Right lobe of liver (tissue), 4 donors: Measurements from ENCODE around the gene LMO7.

Experiments used
- POLR2A ChIP-seq: fragments of 450-650 bp; IDR thresholded peaks from one replicate; pipeline ENCODE4 v1.6.1; 2017; ENCODE audit warnings: antibody characterized with exemption, mild to moderate bottlenecking
- TF ChIP-seq, protein P1 (sequence below), 4 donors: fragments of 200-600 bp in 3 of 4; fragments of 450-650 bp in 1 of 4; IDR thresholded peaks; one replicate each; pipeline versions ENCODE4 v1.5.1 to v1.8.0; 2016 to 2022; ENCODE audit warnings: antibody characterized with exemption in 4 of 4, mild to moderate bottlenecking in 2 of 4
- donor health status: DM: no; HTN: no; CAD: no.
- donor health status: DM: no; HTN: no; CAD: no.
- donor health status: DM: no; HTN: yes; CAD: no.

DNA sequence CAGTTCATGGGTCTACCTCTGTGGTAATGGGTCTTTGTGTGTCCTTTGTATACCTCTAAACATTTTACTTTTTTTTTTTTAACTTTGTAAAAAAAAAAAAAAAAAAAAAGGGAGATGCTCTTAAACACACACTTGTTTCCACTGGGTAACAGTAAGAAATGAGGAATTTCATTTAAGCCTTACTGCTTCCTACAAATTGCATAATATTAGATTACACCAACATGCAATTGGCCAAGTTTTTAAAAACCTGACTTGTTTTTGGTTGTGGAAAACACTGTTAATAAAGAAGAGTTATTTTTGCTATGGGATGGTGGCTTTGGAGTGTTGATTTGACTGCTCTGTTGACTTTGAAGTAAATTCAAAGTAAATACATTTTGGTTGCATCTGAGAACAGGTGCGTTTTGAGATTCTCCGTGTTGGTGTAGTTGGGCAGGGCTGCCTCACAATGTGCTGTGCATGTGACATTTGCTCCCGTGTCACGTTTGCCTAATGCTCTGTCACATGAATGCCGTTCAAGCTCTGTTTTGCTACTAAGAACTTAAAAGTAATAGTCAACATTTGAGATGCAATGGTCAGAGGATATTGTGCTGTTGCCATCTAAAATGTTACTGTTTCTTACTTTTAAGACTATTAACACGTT is 202.4 kb downstream of the LMO7 start:
- TF ChIP-seq, protein P1, sequence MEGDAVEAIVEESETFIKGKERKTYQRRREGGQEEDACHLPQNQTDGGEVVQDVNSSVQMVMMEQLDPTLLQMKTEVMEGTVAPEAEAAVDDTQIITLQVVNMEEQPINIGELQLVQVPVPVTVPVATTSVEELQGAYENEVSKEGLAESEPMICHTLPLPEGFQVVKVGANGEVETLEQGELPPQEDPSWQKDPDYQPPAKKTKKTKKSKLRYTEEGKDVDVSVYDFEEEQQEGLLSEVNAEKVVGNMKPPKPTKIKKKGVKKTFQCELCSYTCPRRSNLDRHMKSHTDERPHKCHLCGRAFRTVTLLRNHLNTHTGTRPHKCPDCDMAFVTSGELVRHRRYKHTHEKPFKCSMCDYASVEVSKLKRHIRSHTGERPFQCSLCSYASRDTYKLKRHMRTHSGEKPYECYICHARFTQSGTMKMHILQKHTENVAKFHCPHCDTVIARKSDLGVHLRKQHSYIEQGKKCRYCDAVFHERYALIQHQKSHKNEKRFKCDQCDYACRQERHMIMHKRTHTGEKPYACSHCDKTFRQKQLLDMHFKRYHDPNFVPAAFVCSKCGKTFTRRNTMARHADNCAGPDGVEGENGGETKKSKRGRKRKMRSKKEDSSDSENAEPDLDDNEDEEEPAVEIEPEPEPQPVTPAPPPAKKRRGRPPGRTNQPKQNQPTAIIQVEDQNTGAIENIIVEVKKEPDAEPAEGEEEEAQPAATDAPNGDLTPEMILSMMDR (IDR thresholded peaks at IDR 0.05): no peak
- no peak for TF ChIP-seq POLR2A
